Stimulated activated CD4-positive, alpha-beta T cell treated with anti-CD3 and anti-CD28 coated beads, Interleukin-2, amount 100 ng/mL, for 4 hours (primary cell): ENCODE measurements around the gene PPA2.
"Not testable (repeated sequence)": the region's sequence is repeated elsewhere in the genome, so short reads cannot be mapped to it uniquely, and the experiment has no call there.

Experiments used
- DNase-seq: peaks from one replicate; pipeline ENCODE4 v3.0.0-alpha.2; 2020; ENCODE audit warnings: low read depth

Gene PPA2

DNA sequence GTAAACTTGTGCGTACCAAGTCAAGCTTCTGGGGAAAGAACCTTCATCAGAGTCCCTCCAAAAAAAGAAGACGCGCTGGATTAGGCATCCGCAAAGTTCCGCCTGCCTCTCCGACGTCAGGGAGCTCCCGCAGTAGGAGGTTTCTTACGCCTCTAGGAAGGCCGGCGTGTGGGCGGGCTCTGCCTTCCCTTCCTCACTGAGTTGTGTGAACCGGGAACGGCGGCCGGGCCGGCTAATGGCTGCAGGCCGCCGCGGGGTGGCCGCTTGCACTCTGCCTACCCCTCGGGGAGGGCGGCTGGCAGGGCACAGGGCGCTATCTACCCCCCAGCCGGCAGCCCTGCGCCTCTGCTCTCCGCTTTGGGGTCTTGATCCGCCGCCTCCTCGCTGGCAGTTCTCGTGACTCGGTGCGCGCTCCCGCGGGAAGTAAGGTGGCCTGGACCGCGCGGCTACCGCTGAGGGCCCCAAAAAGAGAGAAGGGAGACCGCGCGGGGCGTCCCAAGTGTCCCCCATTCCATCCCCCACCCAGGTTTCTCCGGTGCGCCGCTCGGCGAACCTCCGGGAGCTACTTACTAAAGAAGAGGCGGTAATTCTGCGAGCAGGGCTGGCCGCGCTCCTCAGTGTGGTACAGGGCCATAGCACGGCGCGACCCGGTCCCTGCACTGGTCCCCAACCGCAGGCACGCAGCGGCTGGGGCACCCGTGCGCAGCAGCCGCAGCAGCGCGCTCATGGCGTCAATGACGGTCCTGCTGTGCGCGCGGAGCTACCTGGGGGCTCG, at the start of gene PPA2:
PPA2 (minus strand) TSS at position 739 of the 775 bp plus-strand sequence; CDS start at position 727, 12 bp downstream.
- peak; percentile 50 for DNase-seq

DNA sequence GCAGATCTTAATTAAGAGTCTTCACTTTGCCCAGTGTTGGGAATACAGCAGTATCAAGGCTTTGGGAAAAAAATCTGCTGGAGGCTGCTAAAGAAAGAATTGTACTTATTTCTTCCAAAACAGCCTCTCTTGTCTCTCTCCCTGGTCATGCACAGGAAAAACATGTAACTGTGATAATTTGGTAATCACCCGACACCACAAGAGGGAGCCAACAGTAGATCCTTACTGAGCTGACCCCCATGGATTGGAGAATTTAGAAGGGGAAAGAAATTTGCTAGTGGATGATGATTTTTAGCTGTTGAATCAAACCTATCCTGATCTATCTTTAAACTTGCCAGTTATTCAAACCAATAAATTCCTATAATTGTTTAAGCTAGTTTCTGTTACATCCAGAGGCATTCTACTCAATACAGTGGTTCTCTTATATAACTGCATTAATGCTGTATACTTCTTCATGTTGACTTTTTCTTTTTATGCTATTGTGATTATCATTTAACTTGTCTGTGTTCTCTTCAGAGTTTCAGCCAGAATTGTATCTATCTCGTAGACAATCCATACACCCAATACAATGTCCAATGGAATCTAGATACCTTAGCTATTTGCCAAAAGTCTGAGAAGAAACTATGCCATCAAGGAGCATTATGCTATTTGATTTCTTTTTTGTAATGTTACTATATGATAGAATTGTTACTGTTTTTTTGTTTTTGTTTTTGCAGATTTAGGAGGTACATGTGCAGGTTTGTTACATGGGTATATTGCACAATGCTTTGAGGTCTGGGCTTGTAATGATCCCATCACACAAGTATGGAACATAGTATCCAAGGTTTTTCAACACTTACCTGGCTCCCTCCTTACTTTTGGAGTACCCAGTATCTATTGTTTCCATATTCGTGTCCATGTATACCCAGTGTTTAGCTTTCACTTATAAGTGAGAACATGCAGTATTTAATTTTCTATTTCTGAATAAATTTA, 47.2 kb upstream of the PPA2 start:
- DNase-seq = no peak

DNA sequence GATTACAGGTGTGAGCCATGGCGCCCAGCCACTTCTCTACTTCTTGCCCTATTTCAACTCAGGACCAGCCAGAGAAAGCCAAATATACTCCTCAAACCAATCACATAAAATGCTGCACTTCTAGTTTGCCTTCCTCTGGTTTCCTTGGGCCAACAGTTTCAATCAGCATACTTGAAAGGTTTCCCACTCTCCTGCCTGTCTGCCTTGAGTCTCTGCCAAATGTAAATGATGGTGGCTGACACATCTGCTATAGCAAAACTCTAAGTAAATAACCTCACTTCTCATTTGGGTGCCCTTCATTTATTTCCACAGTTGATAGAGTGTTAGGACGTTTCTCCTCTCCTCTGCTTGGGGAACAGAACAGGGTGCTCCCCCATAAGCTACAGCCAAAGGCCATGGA, 36.4 kb upstream of the PPA2 start:
- no peak for DNase-seq

DNA sequence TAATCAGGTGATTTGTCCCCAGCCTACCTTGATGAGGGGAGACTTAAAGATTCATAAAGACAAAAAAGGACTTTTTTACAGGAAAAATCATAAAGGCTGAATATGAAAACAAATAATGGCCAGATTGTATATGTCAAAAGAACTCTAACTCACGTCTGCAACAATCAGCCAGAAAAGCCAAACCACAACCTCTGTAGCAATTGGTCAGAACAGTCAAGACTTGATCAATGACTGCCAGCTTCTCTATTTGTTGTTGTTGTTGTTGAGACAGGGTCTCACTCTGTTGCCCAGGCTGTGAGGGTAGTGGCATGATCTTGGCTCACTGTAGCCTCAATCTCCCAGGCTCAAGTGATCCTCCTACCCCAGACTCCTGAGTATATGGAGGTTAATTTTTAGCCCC, 35.9 kb upstream of the PPA2 start:
- DNase-seq = no peak

DNA sequence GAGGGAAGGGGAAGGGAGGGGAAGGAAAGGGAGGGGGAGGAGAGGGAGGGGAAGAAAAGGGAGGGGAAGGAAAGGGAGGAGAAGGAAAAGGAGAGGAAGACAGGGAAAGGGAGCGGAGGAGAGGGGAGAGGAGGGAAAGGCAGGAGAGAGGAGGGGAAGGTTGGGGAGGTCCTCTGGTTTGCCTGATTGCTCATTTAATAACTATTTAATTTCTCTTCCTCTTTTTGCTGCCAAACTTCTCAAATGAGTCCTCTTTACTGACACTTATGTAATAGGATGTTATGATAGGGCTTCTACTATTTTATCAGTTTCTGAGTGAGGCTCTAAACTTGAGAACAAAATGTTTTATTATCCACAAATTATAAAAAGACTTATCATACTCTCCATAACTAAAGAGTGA, 35.4 kb upstream of the PPA2 start:
- DNase-seq = no peak

DNA sequence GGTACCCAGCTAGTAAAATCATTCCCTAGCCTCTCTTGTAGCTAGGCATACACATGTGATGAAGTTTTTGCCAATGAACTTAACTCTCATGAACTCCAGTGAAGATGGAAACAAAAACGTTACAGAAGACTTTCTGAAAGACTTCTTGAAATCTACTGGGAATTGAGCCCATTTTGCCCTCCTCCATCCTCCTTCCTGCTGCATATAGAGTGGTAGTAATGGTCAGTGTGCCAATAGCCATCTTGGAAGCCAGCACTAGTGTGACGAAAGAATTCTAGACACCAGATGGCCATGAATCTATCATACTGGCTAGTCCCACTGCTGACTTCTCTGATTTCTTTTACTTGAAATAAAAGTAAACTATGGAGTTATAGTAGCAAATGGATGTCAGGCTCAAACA, 30.9 kb upstream of the PPA2 start:
- DNase-seq = no peak

DNA sequence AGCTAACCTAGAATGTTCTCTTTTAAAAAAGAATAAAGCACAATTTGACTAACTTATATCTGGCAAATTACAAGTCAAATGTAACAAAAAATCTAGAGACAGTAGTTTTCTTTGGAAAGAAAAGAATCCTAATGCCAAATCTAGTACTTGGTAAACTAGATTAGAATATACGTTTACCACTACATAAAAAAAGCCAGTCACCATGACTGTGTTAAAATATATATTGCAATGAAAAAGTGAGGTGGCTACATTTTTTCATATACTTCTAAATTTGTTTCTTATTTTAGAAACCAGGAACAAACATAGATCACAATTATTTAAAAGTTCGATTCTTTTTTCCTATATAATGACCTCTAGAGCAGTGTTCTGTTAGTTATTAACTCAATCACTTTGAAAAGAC, 29.6 kb upstream of the PPA2 start:
- DNase-seq = no peak

DNA sequence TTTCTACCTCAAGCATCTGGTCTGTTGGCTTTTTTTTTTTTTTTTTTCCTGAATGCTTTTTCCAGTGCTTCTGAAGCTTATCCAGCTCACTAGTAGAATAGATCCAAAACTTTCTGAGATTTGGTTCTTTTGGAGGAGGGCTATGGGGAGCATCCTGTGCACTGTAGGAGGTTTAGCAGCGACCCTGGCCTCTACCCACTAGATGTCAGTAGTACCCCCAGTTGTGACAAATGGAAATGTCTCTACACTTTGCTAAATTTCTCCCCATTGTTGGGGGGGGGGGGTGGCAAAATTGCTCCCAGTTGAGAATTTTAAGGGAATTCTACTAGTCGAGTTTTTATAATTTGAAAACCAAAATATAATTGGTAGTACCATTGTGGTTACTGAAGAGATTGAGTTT, 23.0 kb upstream of the PPA2 start:
- no peak for DNase-seq

DNA sequence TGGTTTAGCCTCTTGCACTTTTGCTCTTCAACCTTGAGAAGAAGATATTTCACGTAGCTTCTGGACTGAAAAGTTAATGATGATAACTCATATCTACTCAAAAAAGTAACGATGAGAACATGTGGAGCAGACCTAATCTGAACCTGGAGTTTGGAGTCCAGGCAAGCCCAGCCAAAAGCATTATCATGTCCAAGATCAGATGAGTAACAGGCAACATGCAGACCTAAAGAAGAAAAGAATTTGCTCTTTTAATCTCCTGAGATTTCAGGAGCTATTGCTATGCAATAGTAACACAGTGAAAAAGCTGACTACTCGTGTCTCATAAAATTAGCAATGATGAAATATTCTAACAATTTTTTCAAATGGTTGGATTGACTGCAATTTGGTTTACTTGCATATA, 21.8 kb upstream of the PPA2 start:
- DNase-seq = no peak

DNA sequence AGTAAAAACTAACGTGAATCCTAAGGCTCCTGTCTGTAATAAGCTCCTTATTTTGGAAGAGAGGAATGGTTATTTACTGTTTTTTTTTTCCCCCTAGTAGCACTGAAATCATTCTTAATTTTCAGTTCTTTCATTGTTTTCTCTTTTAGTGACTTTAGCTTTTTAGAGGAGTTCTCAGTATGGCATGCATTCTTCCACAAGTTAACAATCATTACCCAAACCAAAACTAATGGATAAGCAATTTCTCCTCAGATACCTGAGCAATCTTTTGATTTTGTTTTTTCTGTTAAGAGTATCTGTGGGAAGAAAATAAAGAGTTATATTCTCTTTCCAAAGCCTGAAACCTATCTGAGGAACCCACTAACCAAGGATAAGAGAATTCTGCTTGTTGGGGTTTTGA, 16.7 kb upstream of the PPA2 start:
- DNase-seq = no peak

DNA sequence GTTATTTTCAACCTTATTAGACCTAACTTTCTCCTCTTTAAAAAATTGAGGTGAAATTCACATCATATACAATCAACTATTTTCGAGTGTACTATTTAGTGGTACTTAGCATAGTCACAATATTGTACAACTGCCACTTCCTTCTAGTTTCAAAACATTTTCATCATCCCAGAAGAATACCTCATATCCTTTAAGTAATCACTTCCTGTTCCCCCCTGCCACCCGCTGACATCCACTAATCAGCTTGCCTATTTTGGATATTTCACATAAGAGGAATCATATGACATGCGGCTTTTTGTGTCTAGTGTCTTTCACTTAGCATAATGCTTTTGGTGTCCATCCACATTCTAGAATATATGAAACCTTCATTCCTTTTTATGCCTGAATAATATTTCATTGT, 10.0 kb upstream of the PPA2 start:
- DNase-seq = no peak

DNA sequence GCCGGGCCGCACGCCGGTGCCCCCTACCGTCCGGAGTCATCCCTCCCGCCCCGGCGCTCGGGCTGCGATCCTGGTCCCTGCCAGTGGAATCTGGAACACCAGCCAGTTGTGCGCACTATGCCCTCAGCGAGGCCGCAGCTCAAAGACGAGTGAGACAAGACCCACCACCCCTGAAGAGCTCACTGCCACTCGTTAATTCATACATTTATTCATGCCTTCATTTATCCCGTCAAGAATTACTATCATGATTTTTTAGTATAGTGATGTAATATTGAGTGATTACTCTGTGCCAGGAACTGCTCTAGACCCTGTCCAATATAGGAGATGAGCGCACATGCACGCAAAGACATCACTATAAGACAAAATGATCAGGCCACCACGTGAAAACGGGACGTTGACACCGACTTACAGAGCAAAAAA, 247 bp upstream of the PPA2 start:
- peak; percentile 74 for DNase-seq

DNA sequence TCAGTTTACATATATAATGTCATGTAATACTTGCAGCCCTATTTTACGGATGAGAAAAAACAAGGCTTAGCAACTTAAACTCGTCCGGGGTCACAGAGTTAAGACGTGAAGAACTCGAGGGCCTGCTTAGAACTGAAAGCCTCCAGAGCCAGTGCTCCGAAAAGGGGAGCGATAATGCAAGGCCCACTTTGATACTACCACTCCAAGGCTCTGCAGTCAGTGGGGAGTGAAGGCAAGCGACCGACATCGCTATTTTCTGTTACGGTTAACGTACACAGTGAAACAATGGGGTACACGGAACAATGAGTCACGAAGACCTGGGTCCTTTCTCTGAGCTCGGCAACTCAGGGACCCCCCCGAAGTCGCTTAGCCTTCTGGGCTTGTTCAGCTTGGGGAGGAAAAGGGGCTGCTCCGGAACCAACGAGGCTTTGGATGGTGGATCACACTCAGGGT, 965 bp downstream of the PPA2 start:
- no peak for DNase-seq

DNA sequence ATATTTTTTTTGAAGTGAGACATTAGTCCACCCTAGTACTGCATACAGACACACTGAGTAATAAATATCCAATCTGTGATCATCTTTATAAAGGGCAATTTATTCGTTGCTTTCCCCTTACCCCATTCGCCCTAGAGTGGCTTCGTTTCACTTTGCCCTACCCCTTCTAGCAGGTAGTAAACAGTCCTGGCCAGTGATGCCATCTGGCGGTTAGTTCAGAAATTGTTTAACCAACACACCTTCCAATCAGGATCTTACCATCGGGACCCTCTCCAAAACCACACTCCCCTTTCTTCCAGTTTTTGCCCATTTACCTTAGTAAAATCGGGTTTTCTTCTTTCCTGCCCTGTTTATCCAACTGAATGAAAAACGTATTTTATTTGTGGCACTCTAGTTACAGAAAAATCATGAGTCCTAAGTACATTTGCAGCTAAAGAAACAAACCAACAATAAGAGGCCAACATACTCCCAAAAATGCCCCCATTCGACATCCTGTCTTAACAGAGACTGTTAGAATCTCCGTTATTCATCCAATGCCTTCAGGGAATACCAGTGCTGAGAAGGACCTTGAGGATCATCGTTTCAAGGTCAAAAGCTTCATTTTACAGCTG, 2.2 kb downstream of the PPA2 start:
- peak; percentile 65 for DNase-seq

DNA sequence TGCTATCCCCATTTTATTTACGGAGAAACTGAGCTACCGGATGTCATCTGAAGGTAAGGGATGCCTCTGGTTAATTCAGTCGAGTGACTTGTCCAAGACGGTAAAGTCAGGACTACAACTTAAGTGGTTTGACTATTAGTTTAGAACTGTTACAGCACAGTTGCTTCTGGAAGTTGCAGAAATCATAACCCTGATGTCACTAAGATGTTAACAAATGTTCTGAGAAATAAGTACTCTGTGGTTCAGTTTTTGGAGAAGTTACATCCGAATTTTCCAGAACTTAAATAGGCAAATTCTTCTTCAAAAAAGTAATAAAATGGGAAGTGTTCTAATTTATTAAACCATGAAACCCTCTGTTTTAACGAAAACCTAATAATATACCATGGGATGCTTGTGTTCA, 3.1 kb downstream of the PPA2 start:
- DNase-seq = no peak

DNA sequence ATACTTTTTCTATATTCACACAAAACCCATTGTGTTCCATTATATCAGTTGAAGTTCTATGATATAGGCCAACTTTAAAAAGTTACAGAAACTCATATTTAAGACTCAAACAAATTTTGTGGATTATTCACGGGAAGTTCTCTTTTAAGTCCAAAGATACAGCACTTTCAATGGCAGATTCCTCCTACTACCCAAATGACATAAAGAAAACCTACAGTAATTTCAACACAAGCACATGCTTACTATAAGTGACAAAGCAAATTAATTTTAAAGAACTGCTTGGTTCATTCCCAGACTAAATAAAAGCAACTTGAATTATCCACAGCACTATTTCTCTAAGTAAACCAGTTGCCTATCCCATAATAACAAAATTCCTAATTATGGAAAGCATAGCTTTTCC, 4.1 kb downstream of the PPA2 start:
- no peak for DNase-seq

DNA sequence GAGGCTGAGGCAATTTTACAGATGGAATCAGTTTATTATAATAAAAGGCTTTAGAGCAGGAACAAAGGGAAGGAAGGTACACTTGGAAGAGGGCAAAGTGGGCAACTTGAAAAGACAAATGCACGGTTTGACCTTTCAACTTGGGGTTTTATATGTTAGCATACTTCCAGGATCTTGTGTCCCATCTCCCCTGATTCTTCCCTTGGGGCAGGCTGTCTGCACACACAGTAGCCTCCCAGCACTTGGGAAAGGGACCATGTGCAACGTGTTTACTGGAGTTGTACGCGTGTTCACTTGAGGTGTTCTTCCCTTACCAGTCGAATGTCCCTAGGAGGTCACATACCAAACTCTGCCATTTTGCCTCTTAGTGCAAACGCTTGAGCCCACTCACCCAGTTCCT, 7.3 kb downstream of the PPA2 start:
- no peak for DNase-seq

DNA sequence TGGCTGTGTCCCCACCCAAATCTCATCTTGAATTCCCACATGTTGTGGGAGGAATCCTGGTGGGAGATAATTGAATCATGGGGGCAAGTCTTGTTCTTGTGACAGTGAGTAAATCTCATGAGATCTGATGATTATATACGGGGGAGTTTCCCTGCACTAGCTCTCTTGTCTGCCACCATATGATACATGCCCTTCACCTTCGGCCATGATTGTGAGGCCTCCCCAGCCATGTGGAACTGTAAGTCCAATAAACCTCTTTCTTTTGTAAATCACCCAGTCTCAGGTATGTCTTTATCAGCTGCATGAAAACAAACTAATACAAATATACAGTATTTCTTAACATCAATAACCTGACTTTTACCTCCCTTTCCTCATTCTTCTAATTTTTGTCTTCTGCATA, 9.3 kb downstream of the PPA2 start:
- not testable (repeated sequence) for DNase-seq

DNA sequence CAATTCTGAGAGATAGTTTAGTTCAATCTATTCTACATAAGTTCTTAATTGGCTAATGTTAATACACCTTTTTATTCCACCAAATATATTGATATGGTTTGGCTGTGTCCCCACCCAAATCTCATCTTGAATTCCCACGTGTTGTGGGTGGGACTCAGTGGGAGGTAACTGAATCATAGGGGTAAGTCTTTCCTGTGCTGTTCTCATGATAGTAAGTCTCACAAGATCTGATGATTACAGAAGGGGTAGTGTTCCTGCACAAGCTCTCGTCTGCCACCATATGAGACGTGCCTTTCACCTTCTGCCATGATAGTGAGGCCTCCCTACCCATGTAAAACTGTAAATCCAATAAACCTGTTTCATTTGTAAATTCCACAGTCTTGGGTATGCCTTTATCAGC, 11.3 kb downstream of the PPA2 start:
- no peak for DNase-seq

DNA sequence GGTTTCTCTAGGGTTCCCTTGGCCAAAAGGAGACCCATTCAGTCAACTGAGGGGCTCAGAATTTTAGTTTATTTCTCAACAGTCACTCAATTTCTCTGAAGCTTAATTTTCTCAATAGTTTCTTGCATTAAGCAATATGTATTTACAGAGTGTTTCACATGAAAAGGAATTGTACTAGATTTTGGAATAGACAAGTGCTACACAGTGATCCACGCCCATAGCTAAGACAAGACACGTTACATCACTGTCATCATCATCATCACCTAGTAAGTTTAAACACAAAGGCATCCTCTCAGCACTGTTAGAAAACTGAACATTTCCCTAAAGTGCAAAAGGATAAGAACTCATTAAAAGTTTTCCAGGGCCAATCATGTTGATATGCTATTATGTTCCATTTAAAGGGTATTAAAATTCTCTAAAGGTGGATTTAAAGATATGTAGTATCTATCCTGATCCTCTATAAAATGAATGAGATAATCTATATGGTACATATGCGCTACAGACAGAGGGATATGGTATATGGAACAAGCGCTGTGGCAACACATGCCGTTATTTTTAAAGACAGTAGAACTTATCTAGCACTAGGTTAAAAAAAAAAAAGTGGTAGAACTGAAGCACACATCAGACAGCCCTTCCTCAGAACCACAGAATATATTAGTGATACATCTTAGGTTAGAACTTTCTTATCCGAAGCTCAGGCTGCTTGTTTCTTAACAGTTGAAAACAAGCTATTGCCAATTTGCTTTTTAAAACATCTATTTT, 12.1 kb downstream of the PPA2 start:
- DNase-seq = no peak

DNA sequence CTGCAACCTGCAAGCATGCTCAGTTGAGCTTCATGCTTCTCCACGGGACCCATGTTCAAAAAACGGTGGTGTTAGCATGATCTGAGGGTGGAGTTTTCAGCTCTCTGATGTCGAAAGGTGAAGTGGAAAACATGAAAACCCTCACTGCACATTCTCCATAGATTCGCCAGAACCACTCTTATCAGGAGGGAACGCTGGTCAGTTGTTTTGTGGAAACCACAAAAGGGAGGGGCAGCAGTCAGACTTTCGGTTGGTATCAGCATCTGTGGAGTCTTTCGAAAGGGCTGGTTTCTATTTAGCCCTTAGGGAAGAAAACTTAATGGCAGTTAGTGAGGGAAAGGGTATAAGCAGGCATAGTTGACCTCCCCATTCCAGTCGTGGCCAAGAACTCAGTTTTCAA, 12.6 kb downstream of the PPA2 start:
- no peak for DNase-seq

DNA sequence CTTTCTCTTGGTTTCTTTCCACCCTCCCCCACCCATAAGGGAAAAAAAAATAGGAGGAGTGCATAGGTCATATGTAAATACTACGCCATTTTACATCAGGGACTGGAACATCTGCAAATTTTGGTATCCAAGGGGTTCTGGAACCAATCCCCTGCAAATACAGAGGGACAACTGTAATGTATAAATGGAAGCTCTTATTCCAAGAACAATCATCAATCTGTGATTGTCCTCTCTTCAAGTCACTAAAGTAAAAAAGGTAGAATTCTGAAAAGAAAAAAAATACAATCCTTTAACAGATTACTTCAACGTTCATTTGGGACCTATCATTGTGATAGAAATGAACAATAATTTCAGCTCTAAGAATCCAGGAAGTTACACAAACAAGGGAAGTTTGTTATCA, 13.6 kb downstream of the PPA2 start:
- no peak for DNase-seq
